Bladder microvascular endothelial cell (primary cell): Measurements from ENCODE around the gene GLT8D1. TPM values are rescaled to one million over a fixed set of nuclear protein-coding genes. Genes with fewer than 3 reads are reported as not detected.

ENCODE experiments used
- total RNA-seq: library from RNA; depleted of rRNA; stranded (reverse); fragments of >200 nt; gene quantifications from 2 replicates; pipeline ENCODE4 v1.2.3, GENCODE V29; 2014

The GLT8D1 gene, protein sequence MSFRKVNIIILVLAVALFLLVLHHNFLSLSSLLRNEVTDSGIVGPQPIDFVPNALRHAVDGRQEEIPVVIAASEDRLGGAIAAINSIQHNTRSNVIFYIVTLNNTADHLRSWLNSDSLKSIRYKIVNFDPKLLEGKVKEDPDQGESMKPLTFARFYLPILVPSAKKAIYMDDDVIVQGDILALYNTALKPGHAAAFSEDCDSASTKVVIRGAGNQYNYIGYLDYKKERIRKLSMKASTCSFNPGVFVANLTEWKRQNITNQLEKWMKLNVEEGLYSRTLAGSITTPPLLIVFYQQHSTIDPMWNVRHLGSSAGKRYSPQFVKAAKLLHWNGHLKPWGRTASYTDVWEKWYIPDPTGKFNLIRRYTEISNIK
- total RNA-seq: 41.9 and 97.1 TPM in 2 replicates

DNA sequence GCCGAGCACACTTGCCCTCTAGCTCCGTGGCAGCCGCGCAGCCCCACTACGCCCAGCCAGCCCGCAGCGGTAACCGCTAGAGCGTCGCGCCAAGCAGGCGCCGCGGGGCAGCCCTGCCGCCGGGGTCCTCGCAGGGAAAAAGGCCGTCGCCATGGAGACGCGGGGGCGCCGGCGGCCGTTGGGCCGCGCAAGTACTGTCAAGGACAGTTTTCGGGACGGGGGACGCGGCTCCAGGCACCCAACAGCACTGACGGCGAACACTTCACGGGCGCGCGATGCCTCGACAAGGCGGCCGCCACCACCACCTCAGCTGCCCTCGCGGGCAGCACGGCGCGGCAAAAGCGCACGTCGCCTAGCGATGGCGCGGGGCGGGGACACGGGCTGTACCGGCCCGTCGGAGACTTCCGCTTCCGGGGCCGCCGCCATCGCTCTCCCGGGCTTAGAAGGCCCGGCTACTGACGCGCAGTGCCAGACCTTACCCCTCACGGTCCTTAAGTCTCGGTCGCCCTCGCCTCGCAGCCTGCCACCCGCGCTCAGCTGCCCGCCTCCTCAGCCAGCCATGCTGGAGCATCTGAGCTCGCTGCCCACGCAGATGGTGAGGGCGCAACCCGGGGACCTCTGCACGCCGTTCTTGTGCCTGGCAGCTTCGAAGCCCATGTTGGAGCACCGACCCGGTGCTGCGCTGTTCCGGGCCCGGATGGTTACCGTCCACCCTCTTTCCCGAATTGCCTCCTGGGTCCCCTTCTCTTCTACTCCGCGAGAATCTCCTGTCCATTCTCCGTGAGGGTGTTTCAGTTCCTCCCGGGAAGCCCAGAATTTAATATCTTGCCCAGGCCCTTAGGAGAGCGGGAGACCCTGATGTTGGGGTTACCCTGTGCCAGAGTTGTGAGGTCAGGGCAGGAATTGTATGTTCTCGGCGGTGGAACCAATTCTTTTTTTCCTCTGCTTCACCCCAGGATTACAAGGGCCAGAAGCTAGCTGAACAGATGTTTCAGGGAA is at the start of gene GLT8D1, which contains the start of gene SPCS1:
Gene GLT8D1 (minus strand): TSS at position 104 of the 999 bp plus-strand sequence. CDS start 5,331 bp downstream, outside the sequence.
Gene SPCS1 (plus strand): TSS at position 419 of the 999 bp plus-strand sequence. CDS start 141 bp downstream, at position 560.

DNA sequence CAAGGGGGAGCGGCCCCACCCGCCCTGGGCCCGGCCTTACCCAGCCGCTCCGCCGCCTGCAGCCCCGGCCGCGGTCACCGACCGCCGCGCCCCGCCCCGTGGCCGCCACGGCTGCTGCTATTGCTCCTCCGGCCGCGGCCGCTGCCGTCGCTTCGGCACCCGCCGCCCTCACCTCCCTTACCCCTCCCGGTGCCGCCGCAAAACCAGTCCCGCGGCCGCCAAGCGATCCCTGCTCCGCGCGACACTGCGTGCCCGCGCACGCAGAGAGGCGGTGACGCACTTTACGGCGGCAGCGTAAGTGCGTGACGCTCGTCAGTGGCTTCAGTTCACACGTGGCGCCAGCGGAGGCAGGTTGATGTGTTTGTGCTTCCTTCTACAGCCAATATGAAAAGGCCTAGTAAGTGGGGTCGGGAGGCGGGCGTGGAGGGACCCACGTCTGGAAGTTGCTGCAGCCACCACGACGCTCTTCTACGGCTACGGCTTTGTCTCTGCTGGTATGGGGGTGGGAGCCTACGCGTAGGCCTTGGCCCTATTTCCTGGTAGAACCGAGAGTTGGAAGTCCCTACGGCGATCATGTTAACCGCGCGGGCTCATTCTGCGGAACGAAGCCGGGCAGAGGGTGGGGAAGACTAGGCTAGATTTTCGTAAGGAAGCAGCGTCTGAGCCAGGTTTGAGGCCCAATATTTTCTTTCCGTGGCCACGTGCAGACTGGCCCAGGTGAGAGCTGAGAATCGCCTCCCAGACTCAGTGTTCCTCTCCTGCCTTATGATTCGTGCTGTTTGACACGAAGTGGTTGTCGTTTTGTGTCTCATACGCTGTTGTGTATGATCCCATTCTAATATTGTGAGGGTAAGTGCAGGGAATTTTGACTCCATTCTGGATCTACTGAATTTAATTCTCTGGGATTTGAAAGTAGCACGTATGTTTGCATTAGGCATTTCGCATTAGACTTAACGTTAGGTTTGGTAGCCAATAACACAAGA is 19.6 kb downstream of the GLT8D1 start, which contains the start of the genes GNL3 and PBRM1:
Gene GNL3 (plus strand): TSS at position 324 of the 983 bp plus-strand sequence. CDS start 61 bp downstream, at position 385.
Gene PBRM1 (minus strand): TSS at position 205 of the 983 bp plus-strand sequence.

Other genes starting within 250 kb of the GLT8D1 start
- gene STAB1, start 210.5 kb downstream of the GLT8D1 start, total RNA-seq: 173 and 482 TPM in 2 replicates
- gene NT5DC2, start 171.9 kb downstream of the GLT8D1 start, total RNA-seq: 23.6 and 97.7 TPM in 2 replicates
- 4.7 and 5.7 TPM in 2 replicates for gene UQCC5, start 169.2 kb downstream of the GLT8D1 start, total RNA-seq
- 36.6 and 96.2 TPM in 2 replicates for gene PBRM1, start 19.9 kb downstream of the GLT8D1 start, total RNA-seq
- gene GNL3, start 19.8 kb downstream of the GLT8D1 start, total RNA-seq: 64.9 and 116 TPM in 2 replicates
- gene SPCS1, start 315 bp upstream of the GLT8D1 start, total RNA-seq: 25.7 and 32.0 TPM in 2 replicates
- gene NEK4, start 65.1 kb upstream of the GLT8D1 start, total RNA-seq: 9.4 and 23.2 TPM in 2 replicates
- gene ITIH1, start 71.8 kb upstream of the GLT8D1 start, total RNA-seq: 0.16 TPM in 1 of 2 replicates, not detected in the other
- 0.16 and 0.44 TPM in 2 replicates for gene ITIH3, start 89.0 kb upstream of the GLT8D1 start, total RNA-seq
- 0.38 TPM in 1 of 2 replicates, not detected in the other for gene ITIH4, start 124.9 kb upstream of the GLT8D1 start, total RNA-seq
- gene MUSTN1, start 129.2 kb upstream of the GLT8D1 start, total RNA-seq: not detected in 2 replicates
- 12.0 and 16.0 TPM in 2 replicates for gene STIMATE, start 191.8 kb upstream of the GLT8D1 start, total RNA-seq